ENCODE data around the gene PARP9.

PARP9 gene
- long read RNA-seq, partial matches to known transcripts, result 4 of 8 reads
- long read RNA-seq, other reads (novel, unspliced or antisense), result 4 of 8 reads

DNA sequence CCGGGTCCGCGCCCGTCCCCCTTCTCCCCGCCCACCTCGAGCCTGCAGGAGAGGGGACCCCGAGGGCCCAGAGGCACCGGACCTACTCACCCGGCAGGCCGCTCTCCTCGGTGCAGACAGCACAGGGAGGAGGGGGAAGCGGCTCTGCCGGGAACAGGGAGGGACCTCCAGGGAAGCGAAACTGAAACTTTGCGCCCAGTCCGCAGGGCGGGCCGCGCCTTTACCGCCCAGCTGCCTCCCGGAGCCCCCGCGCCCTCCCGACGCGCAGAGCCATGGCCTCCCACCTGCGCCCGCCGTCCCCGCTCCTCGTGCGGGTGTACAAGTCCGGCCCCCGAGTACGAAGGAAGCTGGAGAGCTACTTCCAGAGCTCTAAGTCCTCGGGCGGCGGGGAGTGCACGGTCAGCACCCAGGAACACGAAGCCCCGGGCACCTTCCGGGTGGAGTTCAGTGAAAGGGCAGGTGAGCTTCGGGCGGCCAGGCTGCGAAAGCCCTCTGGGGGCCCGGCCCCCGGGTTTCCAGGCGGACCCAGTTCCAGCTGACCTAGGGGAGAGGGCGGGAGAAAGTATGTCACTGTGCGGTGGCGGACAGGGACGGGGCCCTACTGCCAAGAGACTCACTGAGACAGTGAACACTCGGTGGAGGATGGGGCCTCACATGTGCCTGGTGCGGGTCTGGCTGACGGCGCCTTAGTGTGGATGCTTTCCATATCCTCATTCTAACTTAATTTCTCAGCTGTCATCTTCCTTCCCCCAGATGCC, at the start of gene PARP9, which contains the start of gene DTX3L:
PARP9 (minus strand) TSS at position 146 of the 758 bp plus-strand sequence. CDS start 4,680 bp downstream, outside the sequence.
DTX3L (plus strand) TSS at position 184 of the 758 bp plus-strand sequence; CDS start at position 273, 89 bp downstream.
- TF ChIP-seq, protein P1, sequence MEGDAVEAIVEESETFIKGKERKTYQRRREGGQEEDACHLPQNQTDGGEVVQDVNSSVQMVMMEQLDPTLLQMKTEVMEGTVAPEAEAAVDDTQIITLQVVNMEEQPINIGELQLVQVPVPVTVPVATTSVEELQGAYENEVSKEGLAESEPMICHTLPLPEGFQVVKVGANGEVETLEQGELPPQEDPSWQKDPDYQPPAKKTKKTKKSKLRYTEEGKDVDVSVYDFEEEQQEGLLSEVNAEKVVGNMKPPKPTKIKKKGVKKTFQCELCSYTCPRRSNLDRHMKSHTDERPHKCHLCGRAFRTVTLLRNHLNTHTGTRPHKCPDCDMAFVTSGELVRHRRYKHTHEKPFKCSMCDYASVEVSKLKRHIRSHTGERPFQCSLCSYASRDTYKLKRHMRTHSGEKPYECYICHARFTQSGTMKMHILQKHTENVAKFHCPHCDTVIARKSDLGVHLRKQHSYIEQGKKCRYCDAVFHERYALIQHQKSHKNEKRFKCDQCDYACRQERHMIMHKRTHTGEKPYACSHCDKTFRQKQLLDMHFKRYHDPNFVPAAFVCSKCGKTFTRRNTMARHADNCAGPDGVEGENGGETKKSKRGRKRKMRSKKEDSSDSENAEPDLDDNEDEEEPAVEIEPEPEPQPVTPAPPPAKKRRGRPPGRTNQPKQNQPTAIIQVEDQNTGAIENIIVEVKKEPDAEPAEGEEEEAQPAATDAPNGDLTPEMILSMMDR (IDR thresholded peaks at IDR 0.05; ENCODE audit: insufficient read depth, low read length), result no peak
- TF ChIP-seq GABPA (IDR thresholded peaks at IDR 0.05; ENCODE audit: low read depth) (no peak), POLR2AphosphoS5 (IDR thresholded peaks at IDR 0.05; ENCODE audit: low read depth) (peak; percentile 33; the same call in 1 of the 2 replicates), SPI1 (IDR thresholded peaks at IDR 0.05; ENCODE audit: borderline replicate concordance, low read depth) (no peak; the same call in 1 of the 2 replicates)
- TF ChIP-seq, protein P2, sequence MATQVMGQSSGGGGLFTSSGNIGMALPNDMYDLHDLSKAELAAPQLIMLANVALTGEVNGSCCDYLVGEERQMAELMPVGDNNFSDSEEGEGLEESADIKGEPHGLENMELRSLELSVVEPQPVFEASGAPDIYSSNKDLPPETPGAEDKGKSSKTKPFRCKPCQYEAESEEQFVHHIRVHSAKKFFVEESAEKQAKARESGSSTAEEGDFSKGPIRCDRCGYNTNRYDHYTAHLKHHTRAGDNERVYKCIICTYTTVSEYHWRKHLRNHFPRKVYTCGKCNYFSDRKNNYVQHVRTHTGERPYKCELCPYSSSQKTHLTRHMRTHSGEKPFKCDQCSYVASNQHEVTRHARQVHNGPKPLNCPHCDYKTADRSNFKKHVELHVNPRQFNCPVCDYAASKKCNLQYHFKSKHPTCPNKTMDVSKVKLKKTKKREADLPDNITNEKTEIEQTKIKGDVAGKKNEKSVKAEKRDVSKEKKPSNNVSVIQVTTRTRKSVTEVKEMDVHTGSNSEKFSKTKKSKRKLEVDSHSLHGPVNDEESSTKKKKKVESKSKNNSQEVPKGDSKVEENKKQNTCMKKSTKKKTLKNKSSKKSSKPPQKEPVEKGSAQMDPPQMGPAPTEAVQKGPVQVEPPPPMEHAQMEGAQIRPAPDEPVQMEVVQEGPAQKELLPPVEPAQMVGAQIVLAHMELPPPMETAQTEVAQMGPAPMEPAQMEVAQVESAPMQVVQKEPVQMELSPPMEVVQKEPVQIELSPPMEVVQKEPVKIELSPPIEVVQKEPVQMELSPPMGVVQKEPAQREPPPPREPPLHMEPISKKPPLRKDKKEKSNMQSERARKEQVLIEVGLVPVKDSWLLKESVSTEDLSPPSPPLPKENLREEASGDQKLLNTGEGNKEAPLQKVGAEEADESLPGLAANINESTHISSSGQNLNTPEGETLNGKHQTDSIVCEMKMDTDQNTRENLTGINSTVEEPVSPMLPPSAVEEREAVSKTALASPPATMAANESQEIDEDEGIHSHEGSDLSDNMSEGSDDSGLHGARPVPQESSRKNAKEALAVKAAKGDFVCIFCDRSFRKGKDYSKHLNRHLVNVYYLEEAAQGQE (IDR thresholded peaks at IDR 0.05; ENCODE audit: insufficient replicate concordance, low read depth), result no peak
- Histone ChIP-seq H3K27ac (replicated peaks) (peak within 1 kb of the TSS; percentile 91), H3K4me3 (replicated peaks; ENCODE audit: insufficient read depth, low read length) (peak within 1 kb of the TSS; percentile 70), H3K27me3 (ENCODE audit: insufficient read depth, poor library complexity, severe bottlenecking) (no peaks in the 10 kb centered on the region)
- peak; percentile 58 to 79 for DNase-seq (ENCODE audit: low read depth in 1 of 2, low spot score in 1 of 2)

DNA sequence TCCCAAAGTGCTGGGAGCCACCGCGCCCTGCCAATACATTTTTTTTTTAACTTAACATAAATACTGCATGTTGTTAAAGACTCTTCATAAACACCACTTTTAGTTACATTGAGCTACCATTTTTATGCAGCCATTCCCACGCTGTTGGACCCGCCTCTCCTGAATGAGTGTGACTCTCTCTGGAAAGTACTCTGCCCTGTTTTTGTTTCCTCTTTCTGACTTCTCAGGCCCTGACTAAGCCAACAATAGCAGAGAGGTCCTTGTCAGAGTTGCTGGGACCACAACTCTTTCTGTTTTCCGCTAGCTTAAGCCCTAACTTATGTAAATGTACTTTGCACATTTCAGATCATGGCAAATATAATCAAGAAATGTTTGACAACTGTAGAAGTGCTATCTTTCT, 48.6 kb upstream of the PARP9 start:
- no peak overlapping the region for H3K4me3 ChIP-seq (replicated peaks; ENCODE audit: insufficient read depth, low read length)
- no peaks in the 10 kb centered on the region for H3K27me3 ChIP-seq (ENCODE audit: insufficient read depth, poor library complexity, severe bottlenecking)
- DNase-seq (ENCODE audit: low read depth in 1 of 2, low spot score in 1 of 2), result no peak
- no peak overlapping the region for H3K27ac ChIP-seq (replicated peaks)
- TF ChIP-seq SPI1 (IDR thresholded peaks at IDR 0.05; ENCODE audit: borderline replicate concordance, low read depth) (no peak), POLR2AphosphoS5 (IDR thresholded peaks at IDR 0.05; ENCODE audit: low read depth) (no peak)

GRCh38 chr3:122609798-122610559, 45.9 kb upstream of the PARP9 start:
- Histone ChIP-seq H3K4me3 (replicated peaks; ENCODE audit: insufficient read depth, low read length) (no peak overlapping the region), H3K27me3 (ENCODE audit: insufficient read depth, poor library complexity, severe bottlenecking) (no peaks in the 10 kb centered on the region), H3K27ac (replicated peaks) (no peak overlapping the region)
- no peak for DNase-seq (ENCODE audit: low read depth in 1 of 2, low spot score in 1 of 2)
- TF ChIP-seq, protein P2 (IDR thresholded peaks at IDR 0.05; ENCODE audit: insufficient replicate concordance, low read depth), result no peak
- no peak for TF ChIP-seq SPI1 (IDR thresholded peaks at IDR 0.05; ENCODE audit: borderline replicate concordance, low read depth)
- TF ChIP-seq, protein P1 (IDR thresholded peaks at IDR 0.05; ENCODE audit: insufficient read depth, low read length), result no peak
- no peak for TF ChIP-seq POLR2AphosphoS5 (IDR thresholded peaks at IDR 0.05; ENCODE audit: low read depth)
- TF ChIP-seq GABPA (IDR thresholded peaks at IDR 0.05; ENCODE audit: low read depth), result no peak

GRCh38 chr3:122608916-122609315, 44.8 kb upstream of the PARP9 start:
- Histone ChIP-seq H3K27ac (replicated peaks) (no peak overlapping the region), H3K27me3 (ENCODE audit: insufficient read depth, poor library complexity, severe bottlenecking) (no peaks in the 10 kb centered on the region), H3K4me3 (replicated peaks; ENCODE audit: insufficient read depth, low read length) (no peak overlapping the region)
- no peak for DNase-seq (ENCODE audit: low read depth in 1 of 2, low spot score in 1 of 2)
- TF ChIP-seq GABPA (IDR thresholded peaks at IDR 0.05; ENCODE audit: low read depth) (no peak), POLR2AphosphoS5 (IDR thresholded peaks at IDR 0.05; ENCODE audit: low read depth) (no peak), SPI1 (IDR thresholded peaks at IDR 0.05; ENCODE audit: borderline replicate concordance, low read depth) (no peak)
- TF ChIP-seq, protein P2 (IDR thresholded peaks at IDR 0.05; ENCODE audit: insufficient replicate concordance, low read depth), result no peak
- TF ChIP-seq, protein P1 (IDR thresholded peaks at IDR 0.05; ENCODE audit: insufficient read depth, low read length), result no peak
